Hepatocyte (in vitro differentiated cells): ENCODE measurements around the gene PDZK1IP1.

Source experiments
- CTCF ChIP-seq: fragments of 200-600 bp; sonication (generic); IDR thresholded peaks from 2 replicates; pipeline ENCODE4 v1.5.1; 2016; ENCODE audit warnings: antibody characterized with exemption, mild to moderate bottlenecking; ENCODE audit not compliant: poor library complexity
- EZH2 ChIP-seq: fragments of 200-600 bp; sonication (generic); IDR thresholded peaks from 2 replicates; pipeline ENCODE4 v1.6.1; 2016; ENCODE audit warnings: antibody characterized with exemption, mild to moderate bottlenecking, borderline replicate concordance
- EZH2phosphoT487 ChIP-seq: fragments of 200-600 bp; sonication (generic); IDR thresholded peaks from one replicate; pipeline ENCODE4 v1.6.1; 2018; ENCODE audit warnings: antibody characterized with exemption, mild to moderate bottlenecking, low read depth, moderate library complexity; ENCODE audit not compliant: unreplicated experiment, severe bottlenecking

GRCh38 chr1:47231301-47232186 lies 41.7 kb upstream of the PDZK1IP1 start:
- TF ChIP-seq CTCF: no peak
- peak; percentile 24 for TF ChIP-seq EZH2
- peak; percentile 83 for TF ChIP-seq EZH2phosphoT487
